ENCODE results near the gene LFNG.

The LFNG gene

GRCh38 chr7:2525658-2526630 is 6.4 kb downstream of the LFNG start:
- no peak overlapping the region for H3K4me3 ChIP-seq (ENCODE audit: low read depth, low read length)
- no peak for DNase-seq (ENCODE audit: low read depth)
- TF ChIP-seq, protein P1, sequence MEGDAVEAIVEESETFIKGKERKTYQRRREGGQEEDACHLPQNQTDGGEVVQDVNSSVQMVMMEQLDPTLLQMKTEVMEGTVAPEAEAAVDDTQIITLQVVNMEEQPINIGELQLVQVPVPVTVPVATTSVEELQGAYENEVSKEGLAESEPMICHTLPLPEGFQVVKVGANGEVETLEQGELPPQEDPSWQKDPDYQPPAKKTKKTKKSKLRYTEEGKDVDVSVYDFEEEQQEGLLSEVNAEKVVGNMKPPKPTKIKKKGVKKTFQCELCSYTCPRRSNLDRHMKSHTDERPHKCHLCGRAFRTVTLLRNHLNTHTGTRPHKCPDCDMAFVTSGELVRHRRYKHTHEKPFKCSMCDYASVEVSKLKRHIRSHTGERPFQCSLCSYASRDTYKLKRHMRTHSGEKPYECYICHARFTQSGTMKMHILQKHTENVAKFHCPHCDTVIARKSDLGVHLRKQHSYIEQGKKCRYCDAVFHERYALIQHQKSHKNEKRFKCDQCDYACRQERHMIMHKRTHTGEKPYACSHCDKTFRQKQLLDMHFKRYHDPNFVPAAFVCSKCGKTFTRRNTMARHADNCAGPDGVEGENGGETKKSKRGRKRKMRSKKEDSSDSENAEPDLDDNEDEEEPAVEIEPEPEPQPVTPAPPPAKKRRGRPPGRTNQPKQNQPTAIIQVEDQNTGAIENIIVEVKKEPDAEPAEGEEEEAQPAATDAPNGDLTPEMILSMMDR (IDR thresholded peaks at IDR 0.05; ENCODE audit: insufficient read depth, low read depth, low read length, missing control alignments): no peak

GRCh38 chr7:2526659-2527504 is 7.3 kb downstream of the LFNG start:
- H3K4me3 ChIP-seq (ENCODE audit: low read depth, low read length): no peak overlapping the region
- TF ChIP-seq, protein P1 (IDR thresholded peaks at IDR 0.05; ENCODE audit: insufficient read depth, low read depth, low read length, missing control alignments): no peak
- DNase-seq (ENCODE audit: low read depth): no peak

- no peak for DNase-seq (ENCODE audit: low read depth)
- TF ChIP-seq, protein P1 (IDR thresholded peaks at IDR 0.05; ENCODE audit: insufficient read depth, low read depth, low read length, missing control alignments): no peak
- H3K4me3 ChIP-seq (ENCODE audit: low read depth, low read length): no peak overlapping the region
Measured at GRCh38 chr7:2527505-2528467, 8.2 kb downstream of the LFNG start.

- no peak overlapping the region for H3K4me3 ChIP-seq (ENCODE audit: low read depth, low read length)
- DNase-seq (ENCODE audit: low read depth): no peak
- TF ChIP-seq, protein P1 (IDR thresholded peaks at IDR 0.05; ENCODE audit: insufficient read depth, low read depth, low read length, missing control alignments): no peak
Measured at GRCh38 chr7:2528481-2529095, 9.0 kb downstream of the LFNG start.

GRCh38 chr7:2529161-2530070 is 9.8 kb downstream of the LFNG start:
- H3K4me3 ChIP-seq (ENCODE audit: low read depth, low read length): no peak overlapping the region
- TF ChIP-seq, protein P1 (IDR thresholded peaks at IDR 0.05; ENCODE audit: insufficient read depth, low read depth, low read length, missing control alignments): no peak
- peak; percentile 58 for DNase-seq (ENCODE audit: low read depth)

Measured in GM12865 (cell line).